Iris pigment epithelial cell (primary cell): Measurements from ENCODE around the gene IPO8.

Experiments used
- DNase-seq: peaks from one replicate; pipeline ENCODE4 v3.0.0-alpha.2; 2011; ENCODE audit warnings: low read depth

IPO8 gene

DNA sequence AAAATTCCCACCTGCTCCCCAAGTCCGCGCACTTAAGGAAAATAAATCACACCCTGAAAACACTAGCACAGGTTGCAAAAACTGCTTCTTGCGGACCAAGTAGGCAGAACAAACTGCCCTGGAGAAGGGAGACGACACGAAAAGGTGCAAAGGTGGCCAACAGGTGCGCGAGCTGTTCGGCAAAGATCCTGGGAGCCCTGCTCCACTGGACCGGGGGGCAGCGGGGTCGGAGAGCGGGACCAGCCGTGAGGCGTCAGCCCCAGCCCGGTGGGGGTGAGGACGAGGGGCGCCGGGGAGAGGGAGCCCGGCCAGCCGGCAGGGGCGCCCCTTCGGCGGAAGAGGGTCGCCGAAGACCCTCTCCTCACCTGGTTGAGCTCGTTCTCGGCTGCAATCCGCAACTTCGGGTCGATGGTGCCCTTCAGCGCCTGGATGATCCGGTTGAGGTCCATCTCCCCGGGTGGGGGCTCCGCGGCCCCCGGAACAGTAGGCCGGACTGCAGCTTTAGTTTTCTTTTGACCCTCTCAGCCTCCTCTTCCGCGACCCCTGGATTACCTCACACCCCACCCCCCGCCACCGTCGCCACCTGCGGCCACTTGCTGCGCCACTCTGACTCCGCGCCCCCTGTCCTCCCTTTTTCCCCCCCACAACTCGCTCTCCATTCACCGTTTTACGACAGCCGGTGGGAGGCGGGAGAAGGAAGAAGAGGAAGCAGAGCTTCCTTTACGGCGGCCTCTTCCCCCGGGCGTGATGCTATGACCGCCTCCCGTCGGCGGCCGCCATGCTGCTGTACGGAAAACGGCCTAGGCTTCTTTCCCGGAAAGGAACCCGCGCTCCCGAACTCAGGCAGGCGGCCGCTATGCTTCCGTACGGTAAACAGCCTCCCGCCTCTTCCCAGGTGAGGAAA, at the start of gene IPO8:
Gene IPO8, minus strand, starts transcription at position 671 of the 904 bp plus-strand sequence. Its CDS starts 222 bp downstream, at position 449.
- DNase-seq: peak; percentile 92

DNA sequence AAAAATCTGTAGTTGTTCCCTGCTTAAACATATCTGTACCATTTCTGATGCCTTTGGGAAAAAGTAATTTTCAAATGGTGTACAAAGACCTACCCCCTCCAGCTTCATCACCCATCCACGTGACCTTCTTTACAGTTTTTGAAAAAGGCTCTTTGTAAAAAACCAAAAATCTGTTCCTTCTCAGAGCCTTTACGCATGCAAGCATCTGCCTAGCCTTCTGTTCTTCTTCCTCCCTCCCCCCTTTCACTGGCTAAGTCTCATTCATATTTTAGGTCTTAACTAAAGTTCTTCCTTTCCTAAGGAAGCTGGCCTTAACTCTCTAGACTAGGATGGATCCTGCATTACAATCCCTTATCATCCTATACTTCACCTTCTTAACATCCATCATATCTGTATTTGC, 48.7 kb upstream of the IPO8 start:
- DNase-seq: no peak

DNA sequence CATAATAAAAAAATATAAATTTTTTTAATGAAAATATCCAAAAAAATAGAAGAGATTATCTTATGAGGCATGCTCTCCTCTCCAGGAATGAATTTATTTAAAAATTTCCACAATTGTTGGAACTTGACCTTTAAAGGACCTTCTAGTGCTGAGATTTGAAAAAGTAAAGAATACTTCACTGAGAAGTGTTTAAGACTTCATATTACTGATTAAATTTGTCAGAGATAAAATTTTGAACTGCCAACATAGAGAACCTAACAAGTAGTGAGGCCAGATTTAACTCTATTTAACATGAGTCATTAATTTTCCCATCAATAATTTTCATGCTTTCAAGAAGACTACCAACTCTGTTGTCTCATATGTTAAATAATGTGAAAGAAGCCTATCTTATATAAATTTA, 44.6 kb upstream of the IPO8 start:
- DNase-seq: no peak

DNA sequence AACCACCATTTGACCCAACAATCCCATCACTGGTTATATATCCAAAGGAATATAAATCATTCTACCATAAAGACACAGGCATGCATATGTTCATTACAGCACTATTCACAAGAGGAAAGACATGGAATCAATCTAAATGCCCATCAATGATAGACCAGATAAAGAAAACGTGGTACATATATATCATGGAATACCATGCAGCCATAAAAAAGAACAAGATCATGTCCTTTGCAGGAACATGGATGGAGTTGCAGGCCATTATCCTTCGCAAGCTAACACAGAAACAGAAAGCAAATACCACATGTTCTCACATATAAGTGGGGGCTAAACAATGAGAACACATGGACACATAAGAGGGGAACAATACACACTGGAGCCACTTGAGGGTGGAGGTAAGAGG, 43.4 kb upstream of the IPO8 start:
- DNase-seq: no peak

DNA sequence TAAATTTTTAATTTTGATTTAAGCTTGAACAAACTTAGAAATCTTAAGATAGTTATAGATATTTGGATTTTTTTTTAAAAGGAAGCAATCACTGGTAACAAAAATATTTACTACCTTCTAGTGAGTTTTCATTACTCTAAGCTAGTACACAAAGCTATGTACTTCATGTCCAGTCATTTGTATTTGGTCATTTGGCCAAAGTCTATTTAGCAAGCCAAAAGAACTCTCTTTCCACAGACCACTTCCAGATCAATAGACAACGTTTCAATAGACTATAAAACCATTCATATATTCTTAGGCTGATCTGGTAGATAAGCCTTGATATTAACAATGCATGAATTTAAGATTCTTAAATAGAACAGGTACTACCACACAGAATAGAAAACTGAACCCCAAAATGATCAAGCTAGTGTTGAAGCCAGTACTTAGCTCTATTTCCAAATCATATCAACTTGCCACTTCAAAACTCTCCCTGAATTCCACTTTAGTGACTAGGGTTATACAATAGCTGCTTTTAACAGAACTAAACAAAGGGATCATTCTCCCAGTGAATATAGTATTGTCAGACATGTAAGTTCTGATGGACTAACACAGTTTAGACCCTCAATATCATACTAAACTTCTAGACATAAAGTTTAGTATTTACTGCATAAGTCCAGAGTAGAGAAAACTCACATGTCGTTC, 37.4 kb upstream of the IPO8 start:
- DNase-seq: no peak

DNA sequence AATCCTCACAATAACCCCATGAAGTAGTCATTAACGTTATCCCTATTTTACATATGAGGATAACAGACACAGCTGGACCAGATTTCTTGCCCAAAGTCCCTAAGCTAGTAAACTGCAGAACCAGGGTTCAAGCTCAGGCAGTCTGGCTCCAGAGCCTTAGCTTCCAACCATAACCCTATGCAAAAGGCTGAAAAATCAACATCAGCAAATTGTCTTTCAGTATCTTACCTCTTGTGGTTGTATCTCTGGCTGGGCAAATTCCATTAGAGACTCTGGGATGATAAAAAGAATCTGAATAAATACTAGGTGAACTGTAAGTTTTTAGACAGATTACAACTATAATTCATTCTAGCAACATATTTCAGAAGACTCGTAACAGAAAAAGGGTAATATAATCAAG, 34.3 kb upstream of the IPO8 start:
- no peak for DNase-seq

DNA sequence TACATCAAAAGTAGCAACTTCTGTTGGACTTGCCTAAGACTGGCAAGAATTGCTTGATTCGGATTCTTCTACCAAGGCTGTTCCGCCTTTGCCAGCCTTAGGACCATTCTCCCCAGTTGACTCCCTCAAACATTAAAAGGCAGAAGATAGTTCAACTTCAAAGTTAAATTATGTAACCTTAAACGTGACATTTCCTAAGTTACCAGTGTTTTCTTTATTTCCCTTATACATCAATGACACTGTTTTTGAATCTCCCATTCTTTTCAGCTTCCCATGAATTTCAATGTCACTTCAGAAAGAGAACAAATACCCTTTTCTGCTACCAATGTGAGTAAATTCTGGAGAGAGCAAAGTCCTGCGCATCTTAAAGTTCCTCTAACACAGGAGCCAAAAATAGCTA, 33.9 kb upstream of the IPO8 start:
- DNase-seq: no peak

DNA sequence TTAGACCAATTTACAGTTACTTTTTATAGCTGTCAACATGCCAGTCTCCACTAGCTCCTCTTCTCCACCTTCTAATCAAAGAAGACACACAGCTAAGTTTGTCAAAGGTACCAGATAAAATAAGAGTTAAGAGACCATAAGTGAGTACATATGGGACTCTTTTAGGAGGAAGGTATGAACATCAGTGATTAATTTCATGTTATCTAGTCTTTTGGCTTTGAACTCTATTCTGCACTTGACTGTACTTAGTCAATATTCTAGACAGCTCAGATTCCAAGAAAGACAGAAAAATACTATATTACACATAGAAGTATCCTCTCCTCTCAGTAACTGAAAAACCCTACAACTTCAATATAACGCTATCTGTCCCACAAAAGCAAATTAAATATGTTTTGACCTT, 31.0 kb upstream of the IPO8 start:
- DNase-seq: no peak

DNA sequence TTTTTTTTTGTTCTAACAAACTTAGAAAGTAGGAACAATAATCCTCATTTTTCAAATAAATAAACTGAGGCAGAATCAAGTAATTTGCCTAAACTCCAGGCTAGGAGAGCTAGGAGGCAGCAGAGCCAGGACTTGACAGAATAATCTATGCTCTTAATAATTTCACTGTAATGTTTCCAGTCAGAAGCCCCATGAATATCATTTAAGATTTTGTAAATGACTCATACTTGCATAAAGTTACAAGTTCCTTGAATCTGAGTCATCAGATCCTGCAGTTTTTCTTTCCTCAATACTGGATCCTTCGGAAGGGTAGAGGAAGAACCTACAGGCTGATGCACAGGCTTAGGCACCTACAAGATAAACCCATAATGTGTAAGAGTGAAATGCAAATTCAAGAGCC, 30.1 kb upstream of the IPO8 start:
- peak; percentile 78 for DNase-seq

DNA sequence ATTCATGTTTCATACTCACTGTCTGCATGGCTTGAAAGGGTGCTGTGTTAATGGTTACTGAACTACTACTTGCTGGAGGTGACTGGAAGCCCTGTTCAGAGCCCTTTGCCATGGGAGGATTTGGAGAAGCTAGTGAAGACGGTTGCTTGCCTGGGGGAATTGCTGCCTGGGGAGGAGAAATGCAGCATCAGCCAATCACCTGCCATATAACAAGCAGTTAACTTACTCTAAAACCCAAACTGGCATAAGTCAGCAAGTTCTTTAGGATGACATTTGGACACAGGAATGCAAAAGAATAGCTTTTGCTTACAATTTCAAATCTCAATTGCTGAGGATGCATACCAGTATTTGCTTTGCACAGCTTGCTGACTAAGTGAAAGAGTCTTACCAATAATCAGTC, 23.4 kb upstream of the IPO8 start:
- DNase-seq: peak; percentile 91

DNA sequence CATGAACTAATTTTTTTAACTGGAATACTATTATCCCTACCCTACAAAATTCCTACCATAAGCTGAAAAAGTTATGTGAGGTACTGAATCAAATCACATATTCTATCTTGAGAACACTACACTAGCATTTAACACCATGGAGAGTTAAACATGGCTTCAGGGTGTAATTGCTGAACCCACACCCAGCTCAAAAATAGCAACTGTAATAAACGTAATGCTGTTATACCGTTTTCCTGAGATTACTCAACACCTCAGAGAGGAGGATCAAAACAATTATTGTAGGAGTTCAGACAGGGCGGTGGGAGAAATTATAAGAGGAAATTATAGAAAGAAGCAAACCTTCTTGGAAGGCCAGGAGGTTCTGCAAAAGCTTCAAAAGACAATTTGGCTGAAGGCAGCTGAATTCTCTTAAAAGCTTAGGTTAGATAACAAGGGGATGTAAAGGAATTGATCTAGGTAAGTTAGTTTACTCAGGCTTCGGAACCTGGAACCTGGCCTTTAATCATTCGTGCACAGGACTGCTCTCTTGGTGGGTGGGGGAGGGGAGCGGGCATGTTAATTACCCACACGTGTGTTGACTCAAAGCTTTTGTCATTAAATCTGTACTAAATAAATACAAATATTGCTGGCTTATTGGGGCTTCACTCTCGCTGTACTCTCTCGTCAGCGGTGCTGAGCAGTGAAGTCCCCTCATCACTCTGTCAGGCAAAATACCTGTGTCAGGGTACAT, 12.1 kb upstream of the IPO8 start:
- no peak for DNase-seq

DNA sequence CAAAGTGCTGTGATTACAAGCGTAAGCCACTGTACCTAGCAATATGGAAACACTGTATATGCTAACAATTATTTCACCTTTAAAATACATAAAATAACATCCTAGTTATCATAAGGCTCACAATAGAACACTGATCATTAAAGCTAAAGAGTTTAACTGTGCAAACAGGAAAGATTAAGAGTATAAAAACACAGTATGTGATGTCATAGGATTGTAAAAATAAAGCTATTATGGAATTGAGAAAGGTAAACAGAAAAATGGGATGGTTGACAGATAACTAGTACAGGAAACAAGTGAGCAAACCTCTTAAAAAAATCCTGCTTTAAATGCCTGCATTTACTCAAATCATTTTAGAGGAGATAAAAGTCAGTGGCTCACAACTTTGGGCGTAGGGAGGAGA, 10.8 kb upstream of the IPO8 start:
- DNase-seq: no peak

DNA sequence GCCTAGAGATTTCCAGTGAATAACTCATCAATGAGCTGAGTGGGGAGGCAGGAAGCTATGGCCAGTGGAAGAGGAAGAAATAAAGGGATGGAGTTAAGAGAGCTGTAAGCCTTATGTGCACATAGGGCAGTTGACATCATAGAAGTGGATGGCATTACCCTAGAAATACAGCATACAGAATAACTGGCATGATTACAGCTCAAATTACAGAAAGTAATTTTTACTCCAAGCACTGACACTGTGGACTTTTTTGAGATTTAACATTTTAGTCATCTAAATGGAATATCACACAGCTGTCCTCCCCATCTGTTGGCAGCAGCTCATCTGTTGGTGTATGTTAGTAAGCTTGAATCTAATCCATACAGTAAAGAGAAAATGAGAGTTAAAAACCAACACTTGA, 5.4 kb upstream of the IPO8 start:
- DNase-seq: no peak

DNA sequence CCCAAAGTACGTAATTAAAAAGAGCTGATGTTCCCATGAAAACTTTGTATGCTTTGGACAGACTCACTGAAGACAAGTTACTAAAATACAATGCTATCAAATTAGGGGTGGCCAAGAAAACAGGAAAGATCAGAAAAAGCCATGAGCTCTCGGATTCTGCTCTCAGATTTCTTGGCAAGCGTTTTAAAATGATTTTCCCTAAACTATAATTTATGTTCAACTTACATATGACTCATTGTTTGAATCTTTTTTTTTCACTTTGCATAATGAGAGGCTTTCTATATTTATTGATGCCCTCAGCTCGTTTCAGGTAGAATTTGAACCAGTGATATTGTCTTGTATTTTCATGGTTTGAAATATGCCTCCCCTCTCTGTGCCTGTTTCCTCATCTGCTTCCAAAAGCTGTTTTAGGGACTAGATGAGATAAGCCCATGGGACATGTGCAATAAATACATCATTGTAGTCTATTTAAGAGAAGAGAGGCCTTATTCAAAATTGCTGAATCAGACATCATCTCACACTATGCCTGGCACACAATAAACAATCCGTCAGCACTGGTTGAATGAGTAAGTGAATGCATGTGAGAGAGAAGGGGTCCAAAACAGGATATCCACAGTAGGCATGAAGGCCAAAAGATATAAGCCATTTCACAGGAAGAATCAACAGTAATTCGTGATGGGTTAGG, 4.7 kb upstream of the IPO8 start:
- DNase-seq: no peak

DNA sequence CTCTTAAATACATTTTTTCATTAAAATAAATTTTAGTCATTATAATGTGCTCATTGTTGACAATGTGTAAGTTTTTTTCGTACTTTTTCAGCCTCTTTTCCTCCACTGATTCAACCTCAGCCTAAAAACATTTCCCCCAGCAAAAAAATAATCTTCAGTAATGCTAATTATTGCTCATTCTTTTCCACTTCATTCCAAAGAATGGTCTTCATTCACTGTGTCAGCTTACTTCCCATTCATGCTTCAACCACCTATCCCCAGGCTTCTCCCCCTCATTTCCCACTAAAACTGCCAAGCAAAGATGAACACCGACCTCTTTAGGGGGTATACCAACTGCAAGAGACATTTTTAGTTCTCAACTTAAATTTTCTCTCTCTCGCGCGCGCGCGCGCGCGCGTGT, 2.7 kb upstream of the IPO8 start:
- DNase-seq: no peak

DNA sequence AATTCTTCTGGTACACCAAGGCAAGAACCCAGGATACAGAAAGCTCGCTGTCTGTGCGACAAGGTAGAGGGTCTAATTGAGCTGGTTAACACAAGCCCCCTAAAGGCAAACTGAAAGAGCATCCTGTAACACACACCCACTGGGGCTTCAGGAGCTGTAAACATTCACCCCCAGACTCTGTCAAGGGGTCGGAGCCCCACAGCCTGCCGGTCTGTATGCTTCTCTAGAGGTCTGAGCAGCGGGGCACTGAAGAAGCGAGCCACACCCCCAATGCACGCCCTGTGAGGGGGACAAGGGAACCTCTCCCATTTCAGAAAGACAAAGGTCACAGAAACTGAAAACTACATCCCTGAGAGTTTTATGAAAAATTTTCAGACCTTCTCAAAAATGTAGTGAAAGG, 1.3 kb upstream of the IPO8 start:
- no peak for DNase-seq

DNA sequence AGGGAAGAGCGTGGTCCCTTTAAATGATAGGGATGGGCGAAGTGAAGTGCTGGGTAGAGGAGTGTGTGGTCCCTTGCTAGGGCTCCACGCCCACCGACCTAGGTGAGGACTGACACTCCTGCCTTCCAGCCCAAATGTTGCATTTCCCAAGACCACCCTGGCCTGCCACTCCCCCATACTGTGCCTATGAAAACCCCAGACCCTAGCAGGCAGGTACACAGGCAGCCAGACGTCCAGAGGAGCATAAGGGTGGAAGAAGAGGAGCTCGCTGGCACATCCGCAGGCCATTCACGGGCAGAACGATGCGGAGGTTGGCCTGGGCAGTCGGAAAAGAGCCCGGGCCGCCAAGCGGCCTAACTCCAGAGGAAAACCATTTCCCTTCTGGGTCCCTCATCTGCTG, 817 bp upstream of the IPO8 start:
- DNase-seq: no peak

DNA sequence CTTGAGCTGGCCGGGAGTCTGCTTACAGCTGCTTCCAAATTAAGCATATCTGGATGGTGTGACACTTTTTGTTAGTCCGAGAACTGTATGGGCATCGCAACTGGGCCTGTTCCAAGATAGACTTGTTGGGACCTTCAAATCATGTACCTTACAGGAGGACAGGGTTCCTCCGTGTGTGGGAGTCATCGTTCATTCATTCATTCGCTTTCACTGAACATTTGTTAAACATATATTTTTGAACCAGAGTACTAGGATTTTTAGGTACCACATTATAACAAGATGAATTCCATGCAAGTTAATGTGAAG, 387 bp upstream of the IPO8 start:
- no peak for DNase-seq

DNA sequence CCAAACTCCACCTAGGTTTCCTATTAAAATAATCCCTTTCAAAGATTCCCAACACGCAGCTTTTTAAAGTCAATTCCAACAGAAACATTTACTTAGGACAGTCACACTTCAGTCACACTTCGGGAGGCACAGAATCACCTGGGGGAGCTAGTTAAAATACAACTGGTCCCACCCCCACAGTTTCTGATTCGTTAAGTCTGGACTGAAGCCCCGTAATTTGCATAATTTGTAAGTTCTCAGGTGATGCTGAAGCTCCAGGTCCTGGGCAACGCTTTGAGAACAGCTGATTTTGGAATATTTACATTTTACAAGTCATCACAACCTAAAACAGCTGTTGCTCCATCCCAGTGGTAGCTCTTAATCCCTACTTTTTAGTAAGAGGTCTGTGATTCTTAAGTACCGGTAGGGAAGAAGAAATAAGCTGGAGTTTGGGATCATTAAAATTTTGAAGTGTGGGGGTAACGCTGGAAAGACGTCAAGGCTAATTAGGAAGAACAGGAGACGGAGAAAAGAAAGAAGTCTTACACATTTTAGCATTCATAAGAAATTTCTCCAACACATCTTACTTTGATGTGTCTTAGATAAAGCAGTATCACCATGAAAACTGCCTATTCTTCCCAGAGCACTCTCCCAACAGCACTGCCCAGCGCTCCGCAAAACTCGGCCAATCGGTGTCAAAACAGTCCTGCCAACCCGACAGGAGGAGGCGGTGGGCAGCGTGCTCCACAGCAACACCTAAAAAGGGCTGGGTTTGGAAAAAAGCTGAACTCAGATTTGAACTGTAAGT, 1.1 kb downstream of the IPO8 start:
- peak; percentile 54 for DNase-seq

DNA sequence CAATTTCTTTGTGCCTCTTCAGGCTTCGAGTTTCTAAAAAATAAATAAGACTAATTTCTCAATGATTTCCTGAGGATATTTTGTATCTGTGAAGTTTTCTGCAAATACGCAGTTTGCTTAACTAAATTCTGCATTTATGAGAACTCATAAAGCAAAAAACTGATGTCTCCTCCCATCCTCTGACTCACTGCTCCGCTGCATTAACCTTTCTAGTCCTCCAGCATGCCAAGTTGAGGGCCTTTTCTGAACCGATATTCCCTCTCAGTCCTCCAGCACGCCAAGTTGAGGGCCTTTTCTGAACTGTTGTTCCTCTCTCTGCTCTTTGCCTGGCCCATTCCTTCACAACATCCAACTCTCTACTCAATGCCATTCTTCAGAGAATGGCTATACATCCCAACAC, 3.2 kb downstream of the IPO8 start:
- peak; percentile 52 for DNase-seq

DNA sequence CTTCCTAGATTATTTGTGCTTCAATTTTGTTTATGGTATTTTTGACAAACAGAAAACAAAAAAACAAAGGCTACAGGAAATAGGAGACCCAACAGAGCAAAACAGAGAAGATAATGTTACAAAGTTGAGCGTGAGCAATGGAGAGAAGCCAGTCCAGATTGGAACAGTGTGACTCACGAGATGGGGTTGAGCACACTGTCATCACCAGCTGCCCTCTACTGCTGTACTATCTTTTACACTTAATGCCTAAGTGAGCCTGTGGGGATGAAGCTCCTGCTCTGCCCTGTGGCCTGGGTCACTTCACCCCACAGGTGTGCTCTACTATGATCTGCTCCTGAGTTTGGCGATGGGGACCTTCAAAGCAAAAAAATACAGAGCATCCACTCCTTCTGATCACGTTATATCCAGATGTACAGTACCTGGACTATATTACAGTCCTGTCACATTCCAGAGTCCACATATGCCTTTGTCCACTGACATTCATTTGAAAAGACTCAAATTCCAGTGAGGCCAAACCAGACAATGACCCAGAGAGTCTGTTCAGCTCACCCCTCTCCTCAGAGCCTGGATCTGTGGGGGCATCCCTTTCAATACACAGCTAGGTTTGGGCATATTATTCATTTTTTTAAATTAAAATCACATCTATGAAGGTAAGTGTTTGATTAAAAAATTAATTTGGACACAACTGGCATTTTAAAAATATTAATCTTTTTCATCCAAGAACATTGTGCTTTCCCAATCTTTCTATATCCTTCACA, 4.4 kb downstream of the IPO8 start:
- peak; percentile 89 for DNase-seq
